ENCODE measurements around the gene OPN1MW. TPM values are rescaled to one million over a fixed set of nuclear protein-coding genes. Genes with fewer than 3 reads are reported as not detected.
"Not testable (repeated sequence)": the region's sequence is repeated elsewhere in the genome, so short reads cannot be mapped to it uniquely, and the experiment has no call there.

Gene OPN1MW
- polyA plus RNA-seq, 4 donors: not detected

DNA sequence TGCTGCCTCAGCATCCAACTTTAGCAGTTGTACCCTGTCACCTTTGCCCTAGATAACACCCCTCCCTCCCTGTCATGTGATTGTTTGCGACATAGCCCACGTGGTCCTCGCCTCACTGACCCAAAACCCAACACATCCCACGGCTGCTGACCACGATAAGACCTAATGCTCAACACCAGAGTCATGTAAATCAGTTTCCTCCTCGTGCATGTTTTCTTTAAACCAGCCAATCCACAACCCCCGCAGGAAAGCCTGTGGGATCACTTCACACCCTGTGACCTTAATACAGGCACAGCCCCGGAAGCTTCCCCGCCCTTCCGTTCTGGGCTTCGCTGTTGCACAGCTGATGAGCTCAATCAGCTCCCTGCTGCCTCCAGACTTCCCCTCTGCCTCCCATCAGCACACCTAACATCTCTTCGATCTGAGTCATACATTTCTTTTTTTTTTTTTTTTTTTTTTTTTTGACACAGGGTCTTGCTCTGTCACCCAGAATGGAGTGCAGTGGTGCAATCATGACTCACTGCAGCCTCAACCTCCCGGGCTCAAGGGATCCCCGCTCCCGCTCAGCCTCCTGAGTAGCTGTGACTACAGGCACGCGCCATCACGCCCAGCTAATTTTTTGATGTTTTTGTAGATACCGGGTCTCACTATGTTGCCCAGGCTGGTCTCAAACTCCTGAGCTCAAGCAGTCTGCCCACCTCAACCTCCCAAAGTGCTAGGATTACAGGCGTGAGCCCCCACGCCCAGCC lies 27.4 kb downstream of the OPN1MW start:
- not testable (repeated sequence) for DNase-seq (ENCODE audit: low read depth in 4 of 4, low spot score in 3 of 4)

- not testable (repeated sequence) for DNase-seq (ENCODE audit: low read depth in 4 of 4, low spot score in 3 of 4)
These were observed 28.7 kb downstream of the OPN1MW start for GRCh38 chrX:154211057-154211456.

DNA sequence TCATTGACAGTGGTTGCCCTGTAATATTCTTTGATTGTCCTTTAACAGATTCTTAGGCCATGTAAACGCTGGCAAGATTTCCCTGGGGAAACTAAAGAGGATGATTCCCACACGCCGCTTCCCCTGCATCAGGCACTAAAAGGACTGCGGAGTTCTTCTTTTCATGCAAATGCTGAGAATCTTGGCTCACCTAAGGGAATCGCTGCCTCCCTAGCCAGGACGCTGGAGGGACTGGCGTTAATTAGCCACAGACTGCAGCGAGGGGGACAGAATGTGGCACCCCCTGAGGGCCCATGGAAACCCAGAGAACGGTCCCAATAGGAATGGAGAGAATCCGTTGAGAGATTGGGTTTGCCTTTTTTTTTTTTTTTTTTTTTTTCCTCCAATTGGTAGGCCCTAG lies 29.1 kb downstream of the OPN1MW start:
- DNase-seq (ENCODE audit: low read depth in 4 of 4, low spot score in 3 of 4): not testable (repeated sequence)

DNA sequence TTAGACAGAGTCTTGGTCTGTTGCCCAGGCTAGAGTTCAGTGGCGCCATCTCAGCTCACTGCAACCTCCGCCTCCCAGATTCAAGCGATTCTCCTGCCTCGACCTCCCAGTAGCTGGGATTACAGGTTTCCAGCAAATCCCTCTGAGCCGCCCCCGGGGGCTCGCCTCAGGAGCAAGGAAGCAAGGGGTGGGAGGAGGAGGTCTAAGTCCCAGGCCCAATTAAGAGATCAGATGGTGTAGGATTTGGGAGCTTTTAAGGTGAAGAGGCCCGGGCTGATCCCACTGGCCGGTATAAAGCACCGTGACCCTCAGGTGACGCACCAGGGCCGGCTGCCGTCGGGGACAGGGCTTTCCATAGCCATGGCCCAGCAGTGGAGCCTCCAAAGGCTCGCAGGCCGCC lies 37.1 kb downstream of the OPN1MW start, which contains the start of gene OPN1MW2:
Gene OPN1MW2, plus strand, starts transcription at position 301 of the 400 bp plus-strand sequence. Its CDS starts 60 bp downstream, at position 361.
- DNase-seq (ENCODE audit: low read depth in 4 of 4, low spot score in 3 of 4): not testable (repeated sequence)

GRCh38 chrX:154225292-154225691 lies 42.9 kb downstream of the OPN1MW start:
- not testable (repeated sequence) for DNase-seq (ENCODE audit: low read depth in 4 of 4, low spot score in 3 of 4)

GRCh38 chrX:154226706-154227105 lies 44.3 kb downstream of the OPN1MW start:
- not testable (repeated sequence) for DNase-seq (ENCODE audit: low read depth in 4 of 4, low spot score in 3 of 4)

GRCh38 chrX:154231443-154231842 lies 49.0 kb downstream of the OPN1MW start:
- DNase-seq (ENCODE audit: low read depth in 4 of 4, low spot score in 3 of 4): not testable (repeated sequence)

DNA sequence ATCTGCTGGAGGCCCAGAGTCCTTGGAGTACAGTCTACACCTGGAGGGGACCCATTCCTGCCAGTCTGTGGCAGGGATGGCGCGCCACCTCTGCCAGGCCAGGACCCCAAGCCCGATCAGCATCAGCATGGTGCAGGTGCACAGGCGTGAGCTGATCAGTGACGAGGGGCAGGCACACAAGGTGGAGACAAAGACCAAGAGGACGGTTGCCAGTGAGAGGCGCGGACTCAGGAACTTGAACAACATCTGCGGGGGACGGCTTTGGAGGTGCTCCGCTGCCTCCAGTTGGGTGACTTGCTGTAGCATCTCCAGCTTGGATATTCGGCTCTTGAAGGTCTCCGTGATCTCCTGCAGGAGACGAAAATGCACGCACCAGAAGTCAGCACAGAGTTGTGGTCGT lies 51.2 kb downstream of the OPN1MW start:
- DNase-seq (ENCODE audit: low read depth in 4 of 4, low spot score in 3 of 4): not testable (repeated sequence)

GRCh38 chrX:154238939-154239559 lies 56.7 kb downstream of the OPN1MW start:
- DNase-seq (ENCODE audit: low read depth in 4 of 4, low spot score in 3 of 4): not testable (repeated sequence)

GRCh38 chrX:154239982-154240503 lies 57.6 kb downstream of the OPN1MW start:
- DNase-seq (ENCODE audit: low read depth in 4 of 4, low spot score in 3 of 4): not testable (repeated sequence)

Other genes starting within 250 kb of the OPN1MW start
- gene NAA10, start 247.6 kb upstream of the OPN1MW start, polyA plus RNA-seq (ENCODE audit: insufficient read length in 4 of 4): 10 to 100 TPM; 46.8 to 83.0 (median 58.6) TPM
- gene RENBP, start 238.0 kb upstream of the OPN1MW start, polyA plus RNA-seq (ENCODE audit: insufficient read length in 4 of 4): 10 to 100 TPM in 3 of 4 donors, 1 to 10 TPM in 1; 5.4 to 22.3 (median 14.5) TPM
- gene HCFC1, start 210.8 kb upstream of the OPN1MW start, polyA plus RNA-seq (ENCODE audit: insufficient read length in 4 of 4): 10 to 100 TPM; 38.1 to 49.9 (median 42.2) TPM
- 1 to 10 TPM; 4.4 to 9.1 (median 5.2) TPM for gene TMEM187, start 209.8 kb upstream of the OPN1MW start, polyA plus RNA-seq (ENCODE audit: insufficient read length in 4 of 4)
- gene IRAK1, start 162.7 kb upstream of the OPN1MW start, polyA plus RNA-seq (ENCODE audit: insufficient read length in 4 of 4): 10 to 100 TPM; 34.7 to 67.0 (median 44.6) TPM
- gene MECP2, start 84.9 kb upstream of the OPN1MW start, polyA plus RNA-seq (ENCODE audit: insufficient read length in 4 of 4): 10 to 100 TPM; 23.2 to 31.9 (median 29.7) TPM
- not detected for gene OPN1LW, start 38.4 kb upstream of the OPN1MW start, polyA plus RNA-seq (ENCODE audit: insufficient read length in 4 of 4)
- not detected for gene OPN1MW2, start 37.2 kb downstream of the OPN1MW start, polyA plus RNA-seq (ENCODE audit: insufficient read length in 4 of 4)
- gene OPN1MW3, start 75.0 kb downstream of the OPN1MW start, polyA plus RNA-seq (ENCODE audit: insufficient read length in 4 of 4): not detected
- gene TEX28, start 112.5 kb downstream of the OPN1MW start, polyA plus RNA-seq (ENCODE audit: insufficient read length in 4 of 4): not detected
- under 1 TPM; 0.22 to 0.33 (median 0.25) TPM for gene TKTL1, start 113.2 kb downstream of the OPN1MW start, polyA plus RNA-seq (ENCODE audit: insufficient read length in 4 of 4)
- gene FLNA, start 192.0 kb downstream of the OPN1MW start, polyA plus RNA-seq (ENCODE audit: insufficient read length in 4 of 4): 100 to 1,000 TPM; 390 to 584 (median 487) TPM
- 10 to 100 TPM; 59.5 to 75.9 (median 68.4) TPM for gene EMD, start 196.7 kb downstream of the OPN1MW start, polyA plus RNA-seq (ENCODE audit: insufficient read length in 4 of 4)
- 1,000 to 10,000 TPM; 2,891 to 3,494 (median 3,187) TPM for gene RPL10, start 215.8 kb downstream of the OPN1MW start, polyA plus RNA-seq (ENCODE audit: insufficient read length in 4 of 4)
- gene DNASE1L1, start 226.7 kb downstream of the OPN1MW start, polyA plus RNA-seq (ENCODE audit: insufficient read length in 4 of 4): 10 to 100 TPM; 10.1 to 16.5 (median 12.0) TPM
- 10 to 100 TPM; 23.9 to 50.8 (median 33.3) TPM for gene TAFAZZIN, start 228.9 kb downstream of the OPN1MW start, polyA plus RNA-seq (ENCODE audit: insufficient read length in 4 of 4)
- 100 to 1,000 TPM in 3 of 4 donors, 10 to 100 TPM in 1; 90.0 to 165 (median 151) TPM for gene ATP6AP1, start 246.1 kb downstream of the OPN1MW start, polyA plus RNA-seq (ENCODE audit: insufficient read length in 4 of 4)